Activated CD8-positive, alpha-beta memory T cell treated with anti-CD3 and anti-CD28 coated beads, Interleukin-2, amount 50 U/mL, for 1 hour (primary cell): Measurements from ENCODE around the gene HECW1.

Source experiments
- DNase-seq: peaks from one replicate; pipeline ENCODE4 v3.0.0-alpha.2; 2020; ENCODE audit errors: extremely low read depth

The HECW1 gene

DNA sequence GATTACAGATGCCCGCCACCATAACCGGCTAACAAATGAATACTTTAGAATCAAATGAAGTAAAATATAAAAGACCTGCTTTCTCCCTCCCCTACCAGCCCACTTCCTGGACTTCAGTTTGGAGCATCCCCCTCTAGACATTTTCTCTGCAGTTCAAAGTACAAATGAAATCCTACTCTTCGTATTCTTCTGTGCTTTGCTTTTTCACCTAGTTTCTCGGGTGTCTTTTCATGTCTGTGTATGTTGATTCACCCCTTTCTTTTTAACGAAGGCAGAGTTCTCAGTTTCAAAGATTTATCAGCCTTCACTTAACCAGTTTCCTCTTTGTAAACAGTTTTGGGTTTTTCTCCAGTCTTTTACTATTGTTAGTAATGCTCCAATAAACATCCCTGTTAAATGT lies 324.6 kb downstream of the HECW1 start:
- DNase-seq, result no peak

DNA sequence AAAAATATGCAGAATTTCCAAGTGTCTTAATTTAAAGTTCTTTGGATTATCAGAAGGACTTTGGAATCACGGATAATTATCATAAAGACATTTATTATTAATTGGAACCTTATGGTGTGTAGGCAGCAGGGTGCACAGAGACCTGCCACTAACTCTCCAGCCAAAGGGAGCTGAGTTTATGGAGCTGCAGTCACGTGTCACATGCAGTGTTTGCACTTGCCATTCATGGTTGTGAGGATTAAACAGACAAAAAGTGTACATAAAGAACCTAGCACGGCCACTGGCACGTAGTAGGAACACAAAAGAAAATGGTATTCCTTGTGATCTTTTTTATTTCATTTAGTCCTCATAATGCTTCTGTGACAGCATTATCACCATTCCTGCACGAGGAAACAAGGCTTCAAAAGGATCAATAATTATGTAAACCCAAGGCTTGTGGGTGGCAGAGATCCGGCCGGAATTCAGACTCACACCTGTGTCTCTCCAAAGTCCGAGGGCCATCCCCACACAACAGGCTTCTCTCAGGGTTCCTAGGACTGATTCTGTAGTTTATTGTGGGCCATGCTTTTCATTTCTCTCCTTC lies 326.5 kb downstream of the HECW1 start:
- DNase-seq, result no peak

DNA sequence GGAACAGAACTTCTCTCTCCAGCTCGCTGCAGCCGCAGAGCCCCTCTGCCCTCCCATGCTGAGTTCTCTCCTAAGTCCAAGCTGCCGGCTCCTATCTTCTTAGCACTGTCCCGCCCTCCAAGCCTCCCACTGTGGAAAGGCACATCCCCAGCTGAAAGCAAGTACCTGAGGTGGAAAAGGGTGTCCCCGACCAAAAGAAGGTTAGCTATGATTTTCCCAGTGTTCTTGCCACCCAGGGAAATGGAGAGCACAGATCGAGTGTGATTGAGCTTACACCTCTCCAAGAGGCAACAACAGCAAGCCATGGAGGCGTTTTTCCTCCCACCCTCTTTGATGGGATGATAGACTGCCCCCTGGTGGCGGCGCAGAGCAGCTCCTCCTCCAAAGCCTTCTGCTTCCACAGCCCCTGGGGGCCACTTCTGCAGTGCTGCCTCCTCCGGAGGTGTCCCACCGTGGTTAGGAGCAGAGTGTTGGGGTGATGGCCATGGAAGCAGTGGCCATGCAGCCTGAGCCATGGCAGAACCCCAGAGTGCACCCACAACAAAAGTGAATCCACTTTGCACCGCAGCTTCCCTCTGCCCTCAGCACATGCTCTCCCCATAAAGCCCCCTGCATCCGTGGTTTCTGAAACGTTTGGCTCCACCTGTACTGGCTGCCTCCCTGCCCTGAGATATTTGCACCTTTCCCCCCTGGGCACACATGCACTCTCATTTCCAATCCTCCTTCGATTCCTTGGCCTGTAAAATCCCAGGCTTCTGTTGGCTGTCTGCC lies 327.4 kb downstream of the HECW1 start:
- DNase-seq, result no peak

- DNase-seq, result no peak
Observed at GRCh38 chr7:43441231-43442130, 329.0 kb downstream of the HECW1 start.

GRCh38 chr7:43443381-43443780 lies 330.9 kb downstream of the HECW1 start:
- no peak for DNase-seq

- no peak for DNase-seq
Observed at GRCh38 chr7:43444711-43445578, 332.5 kb downstream of the HECW1 start.

DNA sequence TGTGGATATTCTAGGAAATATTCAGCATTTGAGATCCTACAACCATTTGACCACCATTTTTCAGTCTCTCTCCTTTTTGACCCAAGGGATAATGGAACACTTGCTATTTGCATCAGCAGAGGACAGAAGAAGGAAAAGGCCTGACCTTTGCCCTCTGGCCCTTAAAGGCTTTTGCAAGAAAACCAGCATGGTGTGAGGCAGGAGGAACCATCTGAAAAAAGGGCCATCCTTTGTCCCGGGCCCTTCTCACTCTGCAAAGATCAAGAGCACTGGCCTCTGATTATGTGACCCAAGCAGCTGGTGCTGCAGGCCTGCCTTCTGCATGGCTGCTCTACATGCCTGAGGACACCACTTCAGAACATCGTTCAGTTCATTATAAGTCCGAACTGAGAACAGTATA lies 337.1 kb downstream of the HECW1 start:
- DNase-seq, result no peak

GRCh38 chr7:43450894-43451293 lies 338.4 kb downstream of the HECW1 start:
- no peak for DNase-seq

DNA sequence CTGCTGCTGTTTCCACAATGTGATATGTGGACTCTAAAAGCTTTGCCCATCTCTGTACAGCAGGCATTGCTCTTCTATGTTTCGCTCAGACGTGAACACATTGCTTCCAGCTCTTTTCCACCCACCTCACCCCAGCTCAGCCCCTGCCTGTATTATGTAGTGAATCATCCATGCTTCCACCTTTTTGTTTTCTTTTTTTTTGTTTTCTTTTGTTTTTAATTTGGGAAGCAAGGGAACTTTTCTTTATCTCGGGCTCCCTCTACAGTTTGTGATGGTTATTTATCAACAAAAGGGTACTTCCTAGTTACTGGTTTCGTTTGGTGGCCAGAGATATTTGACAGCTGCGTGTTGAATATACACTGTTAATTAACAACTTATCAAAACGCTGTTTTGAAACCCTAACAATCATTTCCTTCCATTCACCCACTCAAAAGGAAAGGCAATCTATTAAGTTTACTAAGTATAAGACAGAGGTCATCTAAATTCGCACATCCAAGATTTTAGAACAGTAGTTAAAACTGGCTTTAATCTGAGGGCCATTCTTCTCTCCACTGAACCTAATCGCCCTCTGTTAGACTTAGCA lies 342.6 kb downstream of the HECW1 start:
- DNase-seq, result no peak

- DNase-seq, result no peak
Observed at GRCh38 chr7:43456200-43456599, 343.8 kb downstream of the HECW1 start.

GRCh38 chr7:43458330-43459018 lies 346.0 kb downstream of the HECW1 start:
- DNase-seq, result no peak

- no peak for DNase-seq
Observed at GRCh38 chr7:43459019-43459337, 346.5 kb downstream of the HECW1 start.

GRCh38 chr7:43460733-43461348 lies 348.4 kb downstream of the HECW1 start:
- no peak for DNase-seq

DNA sequence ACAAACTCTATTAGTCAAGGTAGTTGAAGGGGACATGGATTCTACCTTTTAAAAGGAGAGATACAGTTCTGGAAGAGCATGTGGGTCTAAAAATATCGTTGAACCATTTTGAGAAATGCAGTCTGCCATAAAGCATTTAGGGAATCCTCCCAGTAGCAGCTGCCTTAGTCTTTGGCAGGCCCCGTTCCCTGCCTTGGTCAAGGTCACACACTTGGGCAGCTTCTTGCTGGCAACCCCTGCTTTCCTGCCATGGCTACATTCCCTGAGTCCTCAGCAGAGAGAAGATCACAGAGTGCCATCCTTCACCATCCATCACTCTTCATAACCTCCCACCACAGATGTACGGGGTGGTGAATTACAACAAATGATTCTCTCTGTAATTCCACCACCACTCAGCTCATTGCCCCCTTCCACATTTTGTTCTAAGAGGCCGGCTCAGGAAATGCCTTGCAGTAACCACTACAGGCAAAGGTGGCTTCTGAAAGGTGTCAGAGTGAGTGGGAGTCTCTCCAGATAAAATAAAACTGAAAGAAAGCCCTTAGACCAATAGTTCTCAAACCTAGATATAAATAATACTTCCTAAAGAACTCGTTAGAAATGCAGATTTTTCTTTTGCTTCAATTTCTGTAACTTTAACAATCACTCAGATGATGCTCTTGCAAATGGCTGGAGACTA lies 349.0 kb downstream of the HECW1 start:
- no peak for DNase-seq

DNA sequence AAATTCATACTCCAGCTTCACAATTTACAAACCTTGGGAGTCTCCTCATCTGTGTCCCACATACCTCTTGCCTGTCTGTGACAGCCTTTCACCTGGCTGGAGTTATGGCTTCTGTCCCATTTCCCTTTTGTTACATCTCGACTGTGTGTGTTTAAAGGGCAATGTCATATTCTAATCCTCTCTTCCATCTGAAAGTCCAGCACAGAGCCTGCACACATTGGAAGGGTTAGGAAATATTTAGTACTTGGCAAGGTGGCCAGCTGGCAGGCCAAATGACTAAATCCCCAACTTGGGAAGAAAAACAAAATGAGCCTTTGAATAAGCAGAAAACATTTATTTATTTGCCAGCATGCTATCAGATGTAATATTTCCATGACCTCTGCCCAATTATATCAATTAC lies 350.4 kb downstream of the HECW1 start:
- no peak for DNase-seq

GRCh38 chr7:43463401-43463980 lies 351.0 kb downstream of the HECW1 start:
- DNase-seq, result no peak

GRCh38 chr7:43465581-43466554 lies 353.4 kb downstream of the HECW1 start:
- no peak for DNase-seq

GRCh38 chr7:43467406-43467805 lies 355.0 kb downstream of the HECW1 start:
- DNase-seq, result no peak
